Measurements from ENCODE around the gene KIAA0825. TPM values are rescaled to one million over a fixed set of nuclear protein-coding genes. Genes with fewer than 3 reads are reported as not detected.

The KIAA0825 gene
- total and polyA plus RNA-seq, 2 of the 8 experiments (the other 6 are each of a cell fraction or from before 2014, with no cell fraction given) = 0.60 to 1.0 TPM

- Histone ChIP-seq H2BK20ac (ENCODE audit: low read length) (no peak overlapping the region), H4K8ac (ENCODE audit: extremely low read depth, insufficient read depth, low read length) (no peak overlapping the region), H3K4me1 (replicated peaks in 1 of 4; ENCODE audit: control insufficient read depth in 3 of 4, insufficient read depth in 4 of 4, low read length in 3 of 4) (peaks cover 0 to 4% (median 1%) of the 10 kb centered on the region in 4 experiments; a peak in 1 of 7 replicates), H3K23ac (ENCODE audit: insufficient read length) (no peak overlapping the region), H2BK120ac (replicated peaks; ENCODE audit: low read depth, low read length) (no peak overlapping the region), H3K27ac (ENCODE audit: low read depth, low read length) (no peak overlapping the region), H3K9me3 (ENCODE audit: insufficient read depth in 2 of 2, low read depth in 1 of 2, low read length in 1 of 2) (no peaks in the 10 kb centered on the region), H3K14ac (ENCODE audit: insufficient read length) (no peak overlapping the region), H4K5ac (ENCODE audit: insufficient read length, low read depth, low read length) (no peak overlapping the region), H3K79me2 (ENCODE audit: control insufficient read depth in 1 of 2, insufficient read depth in 2 of 2, low read length in 2 of 2) (peaks cover 0 to 98% of the 10 kb centered on the region in 2 experiments; a peak in 2 of 4 replicates), H3K79me1 (ENCODE audit: low read depth, low read length) (peaks cover 3% of the 10 kb centered on the region; the same call in 1 of the 2 replicates), H2BK15ac (ENCODE audit: low read length) (no peak overlapping the region), H4K20me1 (replicated peaks in 1 of 2; ENCODE audit: control insufficient read depth in 1 of 2, insufficient read depth in 2 of 2, low read length in 2 of 2) (peaks cover 0 to 5% of the 10 kb centered on the region in 2 experiments), H3K18ac (ENCODE audit: extremely low read depth, low read length) (no peak overlapping the region), H3K4me2 (ENCODE audit: insufficient read depth in 1 of 2, low read depth in 2 of 2, low read length in 2 of 2) (no peak overlapping the region), H3K4ac (replicated peaks; ENCODE audit: insufficient read length, low read depth, low read length) (no peak overlapping the region), H2BK12ac (ENCODE audit: low read depth, low read length) (no peak overlapping the region), H3K36me3 (ENCODE audit: control insufficient read depth in 2 of 4, insufficient read depth in 4 of 4, low read length in 3 of 4) (peaks cover 0 to 3% (median 1%) of the 10 kb centered on the region in 4 experiments; a peak in 2 of 8 replicates), H2AK5ac (ENCODE audit: low read depth, low read length) (no peak overlapping the region), H4K91ac (replicated peaks; ENCODE audit: insufficient read length, low read length) (no peak overlapping the region), H2BK5ac (ENCODE audit: low read depth, low read length) (no peak overlapping the region), H3K27me3 (replicated peaks in 1 of 4; ENCODE audit: control insufficient read depth in 3 of 4, extremely low read depth in 1 of 4, insufficient read depth in 3 of 4, low read length in 3 of 4) (no peaks in the 10 kb centered on the region), H3K4me3 (ENCODE audit: extremely low read depth in 1 of 4, insufficient read depth in 2 of 4, low read depth in 3 of 4, low read length in 4 of 4) (no peak overlapping the region), H3K9ac (replicated peaks in 1 of 4; ENCODE audit: extremely low read depth in 1 of 4, low read depth in 3 of 4, low read length in 3 of 4) (no peak overlapping the region), H3K23me2 (ENCODE audit: low read depth, low read length) (no peaks in the 10 kb centered on the region), H3K56ac (replicated peaks; ENCODE audit: insufficient read length, low read depth, low read length) (no peak overlapping the region), H2AFZ (ENCODE audit: low read length) (no peak overlapping the region)
- ChIA-PET CTCF (ENCODE audit: partially characterized antibody) (interaction anchor here (1.1 kb wide), 1 partner anchor 511 kb away, joined by 3 read pairs; no protein-coding TSS in a partner anchor), POLR2A (ENCODE audit: partially characterized antibody) (no interaction called here)
- no peak for FAIRE-seq
- whole genome bisulfite sequencing, 2 experiments (ENCODE audit: extremely low coverage in 1 of 2, insufficient coverage in 1 of 2, insufficient read length in 1 of 2, insufficient replicate concordance in 2 of 2, low coverage in 1 of 2, low lambda C conversion rate in 2 of 2, missing lambda C conversion rate in 1 of 2) = 91% methylated on average over 5 of the region's 5 CpGs; no CpG with 5 or more reads in 1 of the 2 experiments
- no peak for DNase-seq (ENCODE audit: low read depth in 1 of 2, low spot score in 2 of 2)
- TF ChIP-seq MAX (IDR thresholded peaks at IDR 0.05) (no peak), NANOG (IDR thresholded peaks at IDR 0.05; ENCODE audit: insufficient read depth, low read depth, low read length, poor library complexity, severe bottlenecking) (no peak), KDM1A (IDR thresholded peaks at IDR 0.05; ENCODE audit: borderline replicate concordance, low read length) (no peak), SUZ12 (IDR thresholded peaks at IDR 0.05; ENCODE audit: low read length) (no peak), SIN3A (conservative IDR thresholded peaks at IDR 0.05 in 1 of 2, IDR thresholded peaks at IDR 0.05 in 1 of 2; ENCODE audit: low read depth in 1 of 2, low read length in 2 of 2) (no peak), USF2 (IDR thresholded peaks at IDR 0.05; ENCODE audit: low read length) (no peak), SRF (IDR thresholded peaks at IDR 0.05; ENCODE audit: low read depth, low read length) (no peak), CEBPB (IDR thresholded peaks at IDR 0.05; ENCODE audit: low read depth, low read length) (no peak), RXRA (IDR thresholded peaks at IDR 0.05; ENCODE audit: insufficient read depth, low read depth, low read length) (no peak), BRCA1 (IDR thresholded peaks at IDR 0.05; ENCODE audit: low read depth, low read length) (no peak), CHD2 (IDR thresholded peaks at IDR 0.05; ENCODE audit: low read length) (no peak), FOSL1 (IDR thresholded peaks at IDR 0.05; ENCODE audit: insufficient read depth, low read depth, low read length) (no peak), CBX8 (IDR thresholded peaks at IDR 0.05; ENCODE audit: borderline replicate concordance, low read depth, low read length) (no peak)
Measured at GRCh38 chr5:94312298-94312697, 306.1 kb downstream of the KIAA0825 start.
